GM18907 (cell line): ENCODE results near the gene MLLT10.

Experiments used
- ATAC-seq: cut with Tn5 transposase; IDR thresholded peaks from one replicate; pipeline ENCODE4 v1.9.1; 2021; ENCODE audit warnings: mild to moderate bottlenecking, moderate library complexity; ENCODE audit not compliant: unreplicated experiment

The MLLT10 gene

DNA sequence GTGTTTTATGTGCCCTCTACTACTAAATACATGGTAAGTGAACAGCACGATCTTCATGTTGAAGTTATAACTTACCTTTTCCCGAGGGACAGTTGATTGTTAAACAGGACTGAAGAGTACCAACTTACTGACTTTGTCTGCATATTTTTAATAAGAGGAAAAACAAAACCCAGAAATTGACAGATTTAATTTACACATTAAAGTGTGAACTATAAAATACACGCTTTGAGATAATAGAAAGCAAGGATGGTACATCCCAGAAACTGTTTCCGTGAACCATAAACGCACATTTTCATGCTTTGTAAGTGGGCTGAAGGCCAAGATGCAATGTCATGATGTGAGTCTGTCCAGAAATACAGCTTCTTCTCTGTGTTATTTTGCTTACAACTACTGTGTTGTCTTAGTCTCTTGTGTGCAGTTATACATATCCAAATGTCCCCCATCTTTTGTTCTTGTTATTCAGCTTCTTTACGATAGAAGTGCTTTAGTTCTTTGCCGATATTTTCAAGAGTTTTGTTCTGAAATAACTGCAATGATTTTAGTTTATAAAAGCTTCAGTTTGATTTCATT is 190.1 kb downstream of the MLLT10 start:
- no peak for ATAC-seq

DNA sequence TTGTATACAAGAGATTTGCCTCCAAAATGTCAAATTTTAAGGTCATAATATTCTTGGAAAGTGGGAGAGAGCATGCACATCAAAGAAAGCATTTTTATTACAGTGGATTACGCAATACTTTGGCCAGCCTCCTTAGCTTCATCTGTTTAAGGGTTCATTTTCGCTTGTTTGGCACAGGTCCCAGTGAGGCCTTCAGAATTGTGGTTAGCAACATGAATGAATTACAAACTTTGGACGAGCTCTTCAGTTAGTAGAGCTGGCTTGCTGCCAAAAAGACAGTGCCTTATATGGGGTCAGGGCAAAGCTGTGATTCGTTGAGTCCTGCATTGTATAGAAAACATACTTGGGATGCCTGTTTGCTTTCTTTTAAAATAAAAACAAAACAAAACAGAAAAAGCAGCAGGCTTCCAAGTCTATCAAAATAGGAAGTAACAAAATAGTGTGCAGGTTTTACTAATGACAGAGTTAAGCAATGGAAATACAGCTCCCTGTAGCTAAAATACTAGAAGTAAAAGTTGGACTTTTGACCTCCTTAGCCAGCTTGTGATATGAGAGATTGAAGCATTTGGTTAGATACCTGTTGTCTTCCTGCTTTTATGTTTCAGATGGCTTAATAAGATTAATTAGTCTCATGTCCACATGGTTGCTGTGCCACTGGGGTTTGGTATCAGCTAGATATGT is 190.8 kb downstream of the MLLT10 start:
- peak; percentile 96 for ATAC-seq

DNA sequence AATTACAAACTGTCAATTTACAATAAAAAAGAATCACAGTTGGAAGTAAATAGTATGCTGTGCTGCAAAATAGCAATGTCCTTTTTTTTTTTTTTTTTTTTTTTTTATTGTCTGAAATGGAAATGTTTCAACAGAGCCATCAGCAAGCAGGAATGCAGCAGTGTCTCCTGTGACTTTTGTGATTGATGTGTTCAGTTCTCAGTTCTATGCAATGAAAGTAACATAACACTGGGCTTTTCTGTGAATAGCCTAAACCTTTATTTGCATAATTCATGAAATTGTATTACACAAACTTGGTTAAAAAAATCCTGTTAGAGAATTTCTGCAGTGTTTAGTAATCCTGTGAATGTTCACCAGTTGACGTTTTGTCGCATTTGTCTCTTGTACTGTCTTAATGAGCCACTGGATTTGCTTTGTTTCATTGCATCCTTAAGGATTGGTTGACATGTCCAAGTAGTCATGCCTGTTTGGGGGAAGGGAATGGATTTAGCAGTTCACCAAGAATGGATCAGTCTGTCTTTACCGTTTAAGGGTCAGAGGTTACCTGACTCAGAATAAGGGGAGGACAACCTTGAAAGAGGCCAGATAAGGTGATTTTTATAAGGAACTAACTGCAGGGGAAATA is 192.7 kb downstream of the MLLT10 start:
- no peak for ATAC-seq

- ATAC-seq: no peak
These were observed 193.6 kb downstream of the MLLT10 start for GRCh38 chr10:21727452-21728168.

DNA sequence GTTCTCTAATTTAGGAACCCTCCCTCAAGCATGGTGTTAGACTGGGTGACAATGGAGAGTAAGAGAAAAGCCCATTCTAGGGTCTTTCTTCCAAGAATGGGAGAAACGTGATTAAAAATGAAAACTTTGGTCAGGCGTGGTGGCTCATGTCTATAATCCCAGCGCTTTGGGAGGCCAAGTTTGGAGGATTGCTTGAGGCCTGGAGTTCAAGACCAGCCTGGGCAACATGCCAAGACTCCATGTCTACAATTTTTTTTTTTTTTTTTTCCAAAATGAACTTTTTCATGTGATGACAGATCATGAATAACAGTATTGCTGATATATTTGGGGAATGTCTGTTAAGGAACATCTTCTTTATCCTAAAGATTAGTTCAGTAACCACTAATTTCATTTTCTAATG is 194.6 kb downstream of the MLLT10 start:
- ATAC-seq: no peak

- peak; percentile 87 for ATAC-seq
These were observed 198.2 kb downstream of the MLLT10 start for GRCh38 chr10:21732067-21732772.

DNA sequence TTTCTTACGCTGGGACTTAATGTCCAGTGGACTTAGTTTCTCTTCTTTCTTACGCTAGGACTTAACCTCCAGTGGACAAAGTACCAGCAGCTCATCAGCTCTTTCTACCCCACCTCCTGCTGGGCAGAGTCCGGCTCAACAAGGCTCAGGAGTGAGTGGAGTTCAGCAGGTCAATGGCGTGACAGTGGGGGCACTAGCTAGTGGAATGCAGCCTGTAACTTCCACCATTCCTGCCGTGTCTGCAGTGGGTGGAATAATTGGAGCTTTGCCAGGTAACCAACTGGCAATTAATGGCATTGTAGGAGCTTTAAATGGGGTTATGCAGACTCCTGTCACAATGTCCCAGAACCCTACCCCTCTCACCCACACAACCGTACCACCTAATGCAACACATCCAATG is 199.7 kb downstream of the MLLT10 start:
- ATAC-seq: no peak

- no peak for ATAC-seq
These were observed 203.1 kb downstream of the MLLT10 start for GRCh38 chr10:21737106-21737505.

DNA sequence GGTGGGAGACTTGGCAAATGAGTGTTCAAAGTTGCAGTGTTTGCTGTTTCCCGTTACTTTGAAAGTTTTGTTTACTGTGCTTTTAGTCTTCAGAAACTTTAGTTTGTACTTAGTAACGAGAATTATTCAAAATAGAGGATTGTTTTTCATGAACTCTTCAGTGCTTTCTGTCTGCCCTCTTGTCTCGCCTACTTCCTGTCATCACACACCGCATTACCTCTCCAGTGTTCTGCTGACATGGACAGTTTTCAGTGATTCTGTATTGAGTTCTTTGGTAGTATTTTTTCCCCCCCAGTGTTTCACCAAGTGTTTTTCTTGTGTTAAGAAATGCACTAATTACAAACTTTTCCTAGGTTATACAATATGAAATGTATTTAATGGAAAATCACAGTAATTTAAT is 207.0 kb downstream of the MLLT10 start:
- ATAC-seq: no peak

DNA sequence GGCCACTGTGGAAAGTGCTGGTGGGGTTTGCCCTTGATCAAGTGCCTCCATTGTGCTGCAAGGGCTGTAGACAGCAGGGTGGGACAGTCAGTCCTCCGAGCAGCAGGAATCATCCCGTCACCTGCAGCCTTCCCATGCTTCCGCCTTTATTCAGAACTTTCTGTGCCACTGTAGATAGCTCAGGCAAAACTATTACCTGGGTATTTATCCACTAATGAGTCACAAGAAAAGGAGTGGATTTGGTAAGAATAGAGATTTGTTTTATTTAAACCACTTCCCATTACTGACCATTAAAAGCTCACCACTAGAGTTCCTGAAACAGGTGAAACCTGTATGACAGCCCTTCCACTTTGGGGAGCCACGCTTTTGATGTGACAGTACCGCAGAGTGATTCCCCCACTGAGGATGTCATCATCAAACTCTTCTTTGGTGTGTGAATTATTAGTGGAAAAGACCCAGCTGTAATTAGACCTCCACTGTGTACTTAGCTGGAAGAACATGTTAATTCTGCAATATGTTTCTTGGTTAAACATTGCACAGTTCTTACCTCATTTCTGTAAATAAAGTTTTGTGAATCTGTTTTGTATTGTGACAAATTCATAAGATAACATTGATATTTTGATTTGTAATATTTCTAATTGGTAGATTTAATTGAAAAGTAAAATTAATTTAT is 208.8 kb downstream of the MLLT10 start:
- no peak for ATAC-seq

DNA sequence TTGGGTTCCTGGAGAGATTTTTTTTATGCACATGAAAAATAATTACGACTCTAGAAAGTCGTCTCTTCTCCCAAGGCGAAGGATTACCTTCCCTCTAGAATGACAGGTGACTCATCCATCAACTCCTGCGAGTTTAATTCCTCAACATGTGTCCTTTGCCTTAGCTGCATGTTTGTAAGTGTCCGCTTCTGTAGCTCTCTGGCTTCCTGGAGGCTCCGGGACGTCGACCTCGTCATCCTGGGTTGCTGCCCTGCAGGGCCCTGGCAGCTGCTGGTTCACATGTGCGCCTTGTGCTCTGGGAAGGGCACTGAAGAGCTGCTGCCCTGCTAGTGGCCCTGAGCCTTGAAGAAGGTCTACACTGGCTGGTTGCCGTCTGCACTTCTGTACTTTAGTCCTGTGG is 210.2 kb downstream of the MLLT10 start:
- no peak for ATAC-seq

GRCh38 chr10:21746118-21746517 is 212.1 kb downstream of the MLLT10 start:
- no peak for ATAC-seq

DNA sequence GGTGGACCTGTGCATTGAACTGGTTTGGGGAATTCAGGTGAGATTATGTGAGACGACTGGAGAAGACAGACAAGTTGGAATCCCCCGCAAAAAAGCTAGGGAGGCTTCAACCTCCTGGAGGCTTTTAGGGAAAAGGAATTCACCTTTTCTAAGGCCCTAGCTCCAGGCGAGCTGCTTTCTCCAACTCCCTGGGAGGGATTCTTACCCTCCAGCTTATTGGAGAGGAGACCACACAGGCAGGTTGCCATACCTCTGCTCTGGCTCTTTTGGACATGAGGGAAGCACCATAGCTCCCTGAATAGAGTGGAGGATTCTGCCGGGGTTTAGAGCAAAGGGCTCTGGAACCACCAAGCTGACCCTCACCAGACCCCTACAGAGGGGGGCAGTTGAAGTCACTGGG is 213.8 kb downstream of the MLLT10 start:
- no peak for ATAC-seq

- ATAC-seq: no peak
These were observed 215.8 kb downstream of the MLLT10 start for GRCh38 chr10:21749788-21750187.

DNA sequence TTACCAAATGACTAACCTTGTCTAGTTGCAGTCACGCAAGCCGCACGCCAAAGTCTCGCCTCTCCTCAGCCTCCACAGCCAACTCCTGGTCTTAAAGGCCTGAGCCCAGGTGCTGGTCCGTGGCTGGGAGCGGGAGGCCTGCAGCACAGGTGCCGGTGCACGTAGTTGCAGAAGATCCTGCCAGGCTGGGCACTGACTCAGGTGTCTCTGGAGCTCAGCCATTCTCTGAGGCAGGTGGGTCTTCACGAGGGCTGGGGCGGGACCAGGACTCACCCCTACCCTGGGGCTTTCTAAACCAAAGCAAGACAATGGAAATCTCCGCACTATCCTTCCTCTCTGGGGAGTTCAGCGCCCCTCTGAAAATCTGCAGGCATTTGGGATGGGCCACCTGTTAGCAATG is 216.4 kb downstream of the MLLT10 start:
- no peak for ATAC-seq

GRCh38 chr10:21751341-21752310 is 217.6 kb downstream of the MLLT10 start:
- ATAC-seq: no peak

DNA sequence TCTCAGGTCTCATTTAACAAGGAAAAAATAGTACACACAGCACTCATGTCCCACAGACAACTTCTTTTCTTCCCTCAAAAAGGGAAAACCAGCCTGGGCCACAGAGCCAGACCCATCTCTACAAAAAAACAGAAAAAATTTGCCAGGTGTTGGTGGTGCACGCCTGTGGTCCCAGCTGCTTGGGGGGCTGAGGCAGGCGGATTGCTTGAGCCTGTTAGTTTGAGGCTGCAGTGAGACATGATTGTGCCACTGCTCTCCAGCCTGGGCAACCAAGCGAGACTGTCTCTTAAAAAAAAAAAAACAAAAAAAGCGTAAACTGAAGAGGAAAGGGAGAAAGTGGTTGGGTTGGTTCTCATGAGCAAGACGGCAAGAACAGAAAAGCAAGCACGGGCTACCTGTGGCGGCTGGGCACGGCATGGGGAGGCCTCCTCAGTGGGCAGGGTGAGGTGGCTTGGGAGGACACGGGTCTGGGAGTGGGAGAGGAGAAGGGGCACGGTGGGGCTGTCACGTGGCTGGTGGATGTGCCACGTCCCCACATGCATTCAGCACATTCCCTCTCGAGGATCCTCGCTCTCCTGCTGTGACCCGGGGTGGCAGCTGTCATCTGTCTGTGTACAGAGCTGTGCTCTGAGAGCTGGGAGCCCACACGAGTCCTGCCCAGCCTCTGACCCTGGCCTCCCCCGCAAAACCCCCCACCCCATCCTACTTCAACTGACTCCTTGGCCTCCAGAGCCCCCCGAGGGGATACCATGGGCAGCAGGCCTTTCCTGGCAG is 219.7 kb downstream of the MLLT10 start:
- ATAC-seq: no peak

DNA sequence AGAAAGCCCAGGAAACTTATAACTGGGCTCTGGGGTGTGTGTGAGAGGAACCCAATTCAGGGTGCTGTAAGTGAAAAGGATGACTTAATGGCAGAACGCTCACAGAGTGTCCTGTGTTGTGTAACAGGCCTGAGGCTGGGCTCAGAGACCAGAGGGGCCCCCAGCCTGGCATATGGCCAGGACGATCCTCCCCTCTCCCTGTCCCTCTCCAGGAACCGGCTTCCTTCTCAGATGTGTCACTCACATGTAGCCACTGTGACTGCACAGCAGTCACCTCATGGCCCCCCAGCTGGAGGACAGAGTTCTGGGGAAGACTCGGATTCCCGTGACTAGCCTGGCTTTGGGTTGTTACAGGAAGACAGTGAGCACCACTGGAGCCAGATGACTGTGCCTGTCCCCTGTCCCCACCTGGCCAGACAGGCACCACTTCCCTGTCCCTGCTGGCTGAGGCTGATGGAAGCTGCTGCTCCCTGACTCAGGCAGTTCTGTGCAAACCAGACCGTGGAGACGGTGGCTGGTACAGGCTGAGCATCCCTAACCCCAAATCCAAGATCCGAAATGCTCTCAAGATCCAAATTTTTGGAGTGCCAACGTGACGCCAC is 220.5 kb downstream of the MLLT10 start:
- ATAC-seq: no peak
